Type B pancreatic cell (in vitro differentiated cells): Measurements from ENCODE around the gene GRIK1. TPM values are rescaled to one million over a fixed set of nuclear protein-coding genes. Genes with fewer than 3 reads are reported as not detected.

Source experiments
- DNase-seq: peaks from one replicate; pipeline ENCODE4 v3.0.0; 2021; ENCODE audit warnings: mixed read lengths; ENCODE audit not compliant: unreplicated experiment; ENCODE audit errors: extremely low spot score
- H3K27ac Mint-ChIP-seq: 2 replicates; pipeline ENCODE4 v1.8.0; 2021; ENCODE audit warnings: mild to moderate bottlenecking, mixed read lengths
- H3K27me3 Mint-ChIP-seq: 2 replicates; pipeline ENCODE4 v1.8.0; 2021; ENCODE audit warnings: mixed read lengths
- H3K36me3 Mint-ChIP-seq: 2 replicates; pipeline ENCODE4 v1.8.0; 2021; ENCODE audit warnings: mixed read lengths
- H3K4me1 Mint-ChIP-seq: one replicate; pipeline ENCODE4 v1.8.0; 2021; ENCODE audit warnings: mixed read lengths; ENCODE audit not compliant: unreplicated experiment
- H3K4me3 Mint-ChIP-seq: 2 replicates; pipeline ENCODE4 v1.8.0; 2021; ENCODE audit warnings: mild to moderate bottlenecking, mixed read lengths
- H3K9me3 Mint-ChIP-seq: 2 replicates; pipeline ENCODE4 v1.8.0; 2021; ENCODE audit warnings: mixed read lengths
- total RNA-seq: library from RNA; stranded (reverse); gene quantifications from 2 replicates; pipeline ENCODE4 v1.2.1, GENCODE V29; 2021; ENCODE audit warnings: low replicate concordance
- TF ChIP-seq, protein P1 (sequence below): fragments of 200-600 bp; sonication (generic); conservative IDR thresholded peaks from 2 replicates; pipeline ENCODE4 v1.5.0; 2021; ENCODE audit warnings: antibody characterized with exemption, mild to moderate bottlenecking

The GRIK1 gene
- total RNA-seq, 1 donor from 2014 or later, result 6.1 TPM

DNA sequence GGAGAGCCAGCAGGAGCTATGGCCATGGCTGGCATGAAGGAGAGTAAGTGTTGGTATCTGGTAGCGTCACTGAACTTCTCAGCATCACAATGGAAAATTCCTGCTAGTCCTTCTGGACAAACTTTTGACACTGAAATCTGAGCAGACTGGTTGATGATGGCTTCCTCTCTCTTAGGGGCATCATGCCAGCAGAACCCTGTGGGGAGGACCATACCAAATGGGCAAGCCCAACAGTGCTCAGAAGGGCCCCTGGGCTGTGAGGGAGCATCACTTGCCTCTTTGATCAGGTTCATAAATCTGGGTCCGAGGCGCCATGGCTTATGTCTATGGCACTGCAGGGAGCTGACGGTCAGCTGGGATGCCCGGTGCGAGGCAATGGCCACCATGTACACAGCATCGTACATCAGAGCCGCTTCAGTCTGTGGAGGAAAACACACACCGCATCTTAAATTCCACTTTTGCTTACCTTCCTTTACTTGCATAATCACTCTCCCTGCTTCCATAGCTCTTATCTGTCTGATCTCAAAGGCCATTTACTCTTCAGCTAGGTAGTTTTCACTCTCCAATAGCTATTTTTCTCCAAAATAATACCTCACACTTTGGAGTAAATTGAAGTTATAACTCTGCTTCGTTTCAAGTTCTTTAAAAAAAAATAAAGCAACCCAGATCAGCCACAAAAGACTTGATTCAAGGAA is 297.1 kb downstream of the GRIK1 start:
- no peaks in the 10 kb centered on the region for H3K9me3 Mint-ChIP-seq
- H3K27ac Mint-ChIP-seq, result no peak overlapping the region
- H3K4me3 Mint-ChIP-seq, result no peak overlapping the region

DNA sequence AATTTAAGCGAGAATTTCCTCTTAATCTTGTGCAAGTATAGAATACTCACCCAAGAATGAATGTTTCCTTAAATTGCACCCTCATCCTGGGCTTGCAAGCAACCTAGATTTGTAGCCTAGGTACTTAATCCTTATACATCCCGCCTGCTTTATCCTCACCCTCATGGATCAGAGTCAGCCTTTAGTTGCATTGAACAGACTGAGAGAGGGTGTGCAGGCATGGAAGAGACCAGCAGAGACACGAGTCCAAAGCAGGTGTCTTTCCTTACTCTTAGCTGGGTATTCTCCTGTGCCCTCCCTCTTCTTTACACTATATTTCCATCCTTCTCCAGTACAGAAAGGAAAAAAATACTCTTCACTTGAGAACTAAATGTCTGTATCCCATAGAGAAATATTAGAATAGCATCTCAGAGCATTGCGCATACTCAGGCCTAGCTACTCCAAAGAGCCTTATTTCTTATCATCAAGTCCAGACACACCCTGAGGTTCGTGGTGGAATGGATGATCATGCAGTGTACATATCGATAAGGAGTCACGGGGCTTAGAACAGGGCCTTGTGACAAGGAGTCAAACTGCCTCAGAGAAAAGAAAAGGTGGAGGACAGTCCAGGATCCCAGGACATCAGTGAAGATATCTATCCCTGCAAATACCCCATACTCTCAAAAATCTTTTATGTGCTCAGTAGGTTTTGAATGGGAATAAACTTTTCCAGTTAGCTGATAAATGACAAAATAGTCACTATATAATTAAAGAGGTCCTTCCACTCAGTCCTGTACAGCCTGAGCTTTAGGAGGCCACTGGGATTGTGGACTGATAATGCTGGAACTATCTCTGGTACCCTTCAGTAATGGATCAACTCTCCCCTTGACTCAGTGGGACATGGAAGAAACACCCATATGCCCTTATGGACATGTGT is 297.9 kb downstream of the GRIK1 start:
- Mint-ChIP-seq H3K4me3 (no peak overlapping the region), H3K27me3 (peaks cover 5% of the 10 kb centered on the region), H3K4me1 (peaks cover 4% of the 10 kb centered on the region), H3K27ac (no peak overlapping the region), H3K9me3 (no peaks in the 10 kb centered on the region), H3K36me3 (no peaks in the 10 kb centered on the region)
- no peak for DNase-seq
- TF ChIP-seq, protein P1, sequence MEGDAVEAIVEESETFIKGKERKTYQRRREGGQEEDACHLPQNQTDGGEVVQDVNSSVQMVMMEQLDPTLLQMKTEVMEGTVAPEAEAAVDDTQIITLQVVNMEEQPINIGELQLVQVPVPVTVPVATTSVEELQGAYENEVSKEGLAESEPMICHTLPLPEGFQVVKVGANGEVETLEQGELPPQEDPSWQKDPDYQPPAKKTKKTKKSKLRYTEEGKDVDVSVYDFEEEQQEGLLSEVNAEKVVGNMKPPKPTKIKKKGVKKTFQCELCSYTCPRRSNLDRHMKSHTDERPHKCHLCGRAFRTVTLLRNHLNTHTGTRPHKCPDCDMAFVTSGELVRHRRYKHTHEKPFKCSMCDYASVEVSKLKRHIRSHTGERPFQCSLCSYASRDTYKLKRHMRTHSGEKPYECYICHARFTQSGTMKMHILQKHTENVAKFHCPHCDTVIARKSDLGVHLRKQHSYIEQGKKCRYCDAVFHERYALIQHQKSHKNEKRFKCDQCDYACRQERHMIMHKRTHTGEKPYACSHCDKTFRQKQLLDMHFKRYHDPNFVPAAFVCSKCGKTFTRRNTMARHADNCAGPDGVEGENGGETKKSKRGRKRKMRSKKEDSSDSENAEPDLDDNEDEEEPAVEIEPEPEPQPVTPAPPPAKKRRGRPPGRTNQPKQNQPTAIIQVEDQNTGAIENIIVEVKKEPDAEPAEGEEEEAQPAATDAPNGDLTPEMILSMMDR, result no peak

More for the DNA sequence above, 297.1 kb downstream of the GRIK1 start:
- TF ChIP-seq, protein P1, result no peak
- H3K4me1 Mint-ChIP-seq, result peaks cover 4% of the 10 kb centered on the region
- H3K27me3 Mint-ChIP-seq, result peaks cover 8% of the 10 kb centered on the region
- H3K36me3 Mint-ChIP-seq, result no peaks in the 10 kb centered on the region
- DNase-seq, result no peak

DNA sequence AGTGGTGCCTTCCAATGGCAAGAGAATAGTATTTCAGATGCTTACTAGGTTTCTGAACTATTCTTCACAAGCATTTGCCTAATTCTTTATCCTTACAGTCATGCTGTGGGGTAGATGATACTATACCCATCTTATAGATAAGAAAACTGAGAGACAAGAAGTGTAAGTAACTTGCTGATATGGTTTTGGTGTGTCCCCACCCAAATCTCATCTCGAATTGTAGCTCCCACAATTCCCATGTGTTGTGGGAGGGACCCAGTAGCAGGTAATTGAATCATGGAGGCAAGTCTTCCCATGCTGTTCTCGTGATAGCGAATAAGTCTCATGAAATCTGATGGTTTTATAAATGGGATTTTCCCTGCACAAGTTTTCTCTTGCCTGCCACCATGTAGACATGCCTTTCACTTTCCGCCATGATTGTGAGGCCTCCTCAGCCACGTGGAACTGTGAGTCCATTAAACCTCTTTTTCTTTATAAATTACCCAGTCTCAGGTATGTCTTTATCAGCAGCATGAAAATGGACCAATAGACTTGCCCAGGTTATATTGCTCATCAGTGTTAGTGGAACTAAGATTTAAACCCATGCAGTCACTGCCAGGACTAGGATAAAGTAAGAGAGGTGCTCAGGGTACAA is 298.7 kb downstream of the GRIK1 start:
- Mint-ChIP-seq H3K4me3 (no peak overlapping the region), H3K27me3 (peaks cover 5% of the 10 kb centered on the region), H3K27ac (no peak overlapping the region), H3K9me3 (no peaks in the 10 kb centered on the region), H3K36me3 (no peaks in the 10 kb centered on the region), H3K4me1 (peaks cover 4% of the 10 kb centered on the region)
- TF ChIP-seq, protein P1, result no peak
- no peak for DNase-seq

DNA sequence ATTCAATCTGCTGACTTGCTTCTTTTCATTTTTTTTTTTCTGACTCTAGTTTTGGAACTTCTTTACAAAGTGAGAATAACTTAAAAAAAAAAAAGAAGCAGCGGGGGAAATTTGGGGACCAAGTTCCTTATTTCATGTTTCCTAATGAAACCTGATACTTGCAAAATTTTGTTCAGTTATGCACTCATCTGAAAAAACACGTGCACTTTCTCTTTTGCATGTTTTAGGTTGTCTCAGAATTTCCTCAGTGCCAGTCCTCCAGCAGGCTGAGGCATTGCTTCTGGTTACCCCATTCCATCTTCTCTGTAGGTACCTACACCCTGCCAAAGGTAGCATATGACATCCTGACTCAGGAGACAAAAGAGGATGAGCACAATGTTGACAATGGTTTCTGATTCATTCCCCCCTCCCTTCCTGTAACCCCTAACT is 299.7 kb downstream of the GRIK1 start:
- H3K27me3 Mint-ChIP-seq, result peaks cover 5% of the 10 kb centered on the region
- no peaks in the 10 kb centered on the region for H3K9me3 Mint-ChIP-seq
- H3K4me3 Mint-ChIP-seq, result no peak overlapping the region
- no peak overlapping the region for H3K27ac Mint-ChIP-seq
- H3K4me1 Mint-ChIP-seq, result peaks cover 4% of the 10 kb centered on the region
- TF ChIP-seq, protein P1, result no peak
- H3K36me3 Mint-ChIP-seq, result no peaks in the 10 kb centered on the region
- no peak for DNase-seq

DNA sequence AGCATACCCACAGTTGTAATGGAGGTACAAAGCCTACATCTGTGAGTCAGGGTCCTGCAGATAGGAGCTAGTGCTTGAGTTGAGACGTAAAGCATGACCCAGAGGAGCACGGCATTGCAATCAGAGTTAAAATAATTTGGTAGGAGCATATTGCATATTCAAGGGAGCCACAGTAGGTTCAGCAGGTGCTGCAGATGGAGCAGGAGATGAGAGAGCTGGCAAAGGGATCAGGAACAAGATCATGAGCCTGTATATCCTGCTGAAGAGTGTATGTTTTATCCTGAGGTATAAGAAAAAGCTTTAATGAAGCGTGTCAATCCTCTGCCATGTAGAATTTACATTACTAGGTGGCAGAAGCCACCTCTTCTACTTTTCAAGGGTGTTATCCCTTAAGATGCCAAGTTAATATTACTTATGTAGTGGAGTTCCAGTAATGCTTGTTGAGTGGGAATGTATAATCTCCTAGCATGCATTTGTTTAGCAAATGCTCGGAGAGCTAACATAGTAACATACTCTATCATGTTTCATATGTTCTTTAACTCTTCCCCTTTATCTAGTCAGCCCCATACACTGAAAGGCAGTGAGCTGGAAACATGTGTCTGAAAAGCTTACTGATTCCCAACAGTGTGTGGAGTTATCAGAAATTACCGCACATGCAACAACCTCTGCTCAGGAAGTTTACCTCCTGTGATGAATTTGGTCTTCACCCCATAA is 300.3 kb downstream of the GRIK1 start:
- Mint-ChIP-seq H3K4me3 (no peak overlapping the region), H3K27me3 (peaks cover 10% of the 10 kb centered on the region), H3K9me3 (no peaks in the 10 kb centered on the region), H3K27ac (no peak overlapping the region), H3K36me3 (no peaks in the 10 kb centered on the region), H3K4me1 (peaks cover 4% of the 10 kb centered on the region)
- DNase-seq, result no peak
- TF ChIP-seq, protein P1, result no peak
